ENCODE measurements around the gene BAK1.
"Not testable (repeated sequence)": the region's sequence is repeated elsewhere in the genome, so short reads cannot be mapped to it uniquely, and the experiment has no call there.

DNA sequence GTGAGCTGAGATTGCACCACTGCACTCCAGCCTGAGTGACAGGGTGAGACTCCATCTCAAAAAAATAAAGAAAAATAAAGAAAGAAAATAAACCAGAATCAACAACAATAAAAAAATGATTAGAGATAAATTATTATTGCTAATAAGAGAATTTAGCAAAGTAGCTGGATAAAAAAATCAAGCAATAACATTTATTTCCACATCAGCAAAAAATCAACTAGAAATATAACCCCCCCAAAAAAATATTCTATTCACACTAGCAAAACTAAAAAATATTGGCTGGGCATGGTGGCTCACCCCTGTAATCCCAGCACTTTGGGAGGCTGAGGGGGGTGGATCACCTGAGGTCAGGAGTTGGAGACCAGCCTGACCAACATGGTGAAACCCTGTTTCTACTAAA lies 49.5 kb downstream of the BAK1 start:
- not testable (repeated sequence) for TF ChIP-seq REST (IDR thresholded peaks at IDR 0.05; ENCODE audit: insufficient read depth in 1 of 2, low read depth in 2 of 2, low read length in 1 of 2); POLR2AphosphoS5 (IDR thresholded peaks at IDR 0.05; ENCODE audit: low read depth, low read length)
